Activated T-helper 2 cell treated with anti-CD3 and anti-CD28 coated beads, Interferon-gamma antibody, Interleukin-2, Interleukin-4, amounts not matched to agents 10 μg/mL and 5 μg/mL and 100 μg/mL, durations not matched to agents 14 hours and 24 hours and 36 hours (primary cell): ENCODE data around the gene ACADS. TPM values are rescaled to one million over a fixed set of nuclear protein-coding genes. Genes with fewer than 3 reads are reported as not detected.

Source experiments
- DNase-seq: peaks from one replicate; pipeline ENCODE4 v3.0.0; 2021; ENCODE audit warnings: low spot score
- H3K27ac Mint-ChIP-seq: one replicate; pipeline ENCODE4 v1.8.0; 2021; ENCODE audit warnings: mixed read lengths
- H3K27me3 Mint-ChIP-seq: one replicate; pipeline ENCODE4 v1.8.0; 2021; ENCODE audit warnings: low read depth, mixed read lengths
- H3K36me3 Mint-ChIP-seq: one replicate; pipeline ENCODE4 v1.8.0; 2021; ENCODE audit warnings: low read depth, mixed read lengths
- H3K4me1 Mint-ChIP-seq: one replicate; pipeline ENCODE4 v1.8.0; 2021; ENCODE audit warnings: low read depth, mixed read lengths
- H3K4me3 Mint-ChIP-seq: one replicate; pipeline ENCODE4 v1.8.0; 2021; ENCODE audit warnings: low read depth, mild to moderate bottlenecking, moderate library complexity, mixed read lengths
- H3K9me3 Mint-ChIP-seq: one replicate; pipeline ENCODE4 v1.8.0; 2021; ENCODE audit warnings: mixed read lengths
- intact Hi-C: fragments of 100-400 bp; cut with micrococcal nuclease; formaldehyde crosslinking; loops from one replicate; pipeline ENCODE4 v1.15.1; 2023
- total RNA-seq: library from RNA; stranded (reverse); gene quantifications from 2 replicates; pipeline ENCODE4 v1.2.3, GENCODE V29; 2022

Gene ACADS
- total RNA-seq, 1 donor from 2014 or later: 16.4 TPM

- no peaks in the 10 kb centered on the region for H3K9me3 Mint-ChIP-seq
- intact Hi-C loops: no loop called here
- H3K36me3 Mint-ChIP-seq: peaks cover 22% of the 10 kb centered on the region
- H3K4me3 Mint-ChIP-seq: no peak overlapping the region
- H3K27me3 Mint-ChIP-seq: no peaks in the 10 kb centered on the region
- DNase-seq: no peak
- no peak overlapping the region for H3K27ac Mint-ChIP-seq
- H3K4me1 Mint-ChIP-seq: peaks cover 4% of the 10 kb centered on the region
Measured at GRCh38 chr12:120706029-120706428, 19.6 kb upstream of the ACADS start.

DNA sequence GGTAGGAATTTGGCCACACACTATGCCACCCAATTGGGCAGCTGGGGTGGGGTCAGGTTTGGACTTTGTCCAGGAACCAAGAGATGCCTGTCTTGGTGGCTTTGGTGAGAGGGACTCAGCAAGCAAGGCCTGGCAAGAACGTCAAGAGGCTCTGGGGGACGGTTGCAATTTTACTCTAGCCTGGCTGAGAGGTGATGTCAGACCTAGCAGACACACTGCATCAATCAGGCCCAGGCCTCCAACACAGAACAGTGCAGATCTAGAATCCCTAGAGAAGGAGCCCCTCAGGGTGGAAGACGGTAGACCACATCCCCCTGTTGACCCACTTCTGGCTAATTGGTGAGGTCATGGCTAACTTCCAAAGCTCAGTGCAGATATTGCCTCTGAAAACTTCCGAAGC lies 17.0 kb upstream of the ACADS start:
- Mint-ChIP-seq H3K27me3 (no peaks in the 10 kb centered on the region), H3K36me3 (peaks cover 23% of the 10 kb centered on the region), H3K4me1 (peaks cover 24% of the 10 kb centered on the region), H3K4me3 (no peak overlapping the region), H3K27ac (no peak overlapping the region), H3K9me3 (no peaks in the 10 kb centered on the region)
- intact Hi-C loops: no loop called here
- DNase-seq: no peak

DNA sequence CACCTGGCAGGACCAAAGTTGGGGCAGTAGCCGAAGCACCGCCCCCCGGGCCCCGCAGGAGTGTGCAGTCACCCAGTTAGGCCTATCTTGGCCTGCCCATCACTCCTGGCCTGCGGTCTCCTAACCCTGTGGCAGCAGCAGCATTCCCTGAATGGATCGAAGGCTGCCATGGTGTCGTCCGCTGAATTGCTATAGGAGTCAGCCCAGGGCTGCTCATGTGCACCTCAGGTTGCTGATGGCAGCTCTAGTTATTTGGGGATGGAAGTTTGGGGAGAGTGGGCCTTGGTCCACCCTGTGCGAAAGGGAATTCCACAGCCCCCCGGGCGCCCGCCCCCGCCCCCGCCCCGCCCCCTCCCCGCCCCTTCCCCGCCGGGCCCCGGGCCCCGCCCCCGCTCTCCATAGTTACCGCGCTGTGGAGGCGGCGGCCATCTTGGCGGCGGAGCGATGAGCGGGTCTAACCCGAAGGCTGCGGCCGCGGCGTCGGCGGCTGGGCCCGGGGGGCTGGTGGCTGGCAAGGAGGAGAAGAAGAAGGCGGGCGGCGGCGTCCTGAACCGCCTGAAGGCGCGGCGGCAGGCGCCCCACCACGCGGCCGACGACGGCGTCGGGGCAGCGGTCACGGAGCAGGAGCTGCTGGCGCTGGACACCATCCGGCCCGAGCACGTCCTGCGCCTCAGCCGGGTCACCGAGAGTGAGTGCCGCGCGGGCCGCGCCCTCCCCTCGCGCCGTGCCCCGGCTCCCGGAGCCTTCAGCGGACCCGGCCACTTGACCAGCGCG lies 15.4 kb upstream of the ACADS start, which contains the start of gene UNC119B:
Gene UNC119B (plus strand): TSS at position 428 of the 774 bp plus-strand sequence. CDS start 17 bp downstream, at position 445.
- DNase-seq: peak; percentile 66
- Mint-ChIP-seq H3K36me3 (peaks cover 33% of the 10 kb centered on the region), H3K4me3 (peak within 1 kb of the TSS; percentile 88), H3K4me1 (peaks cover 29% of the 10 kb centered on the region), H3K9me3 (no peaks in the 10 kb centered on the region), H3K27me3 (no peaks in the 10 kb centered on the region), H3K27ac (peak within 1 kb of the TSS; percentile 82)
- intact Hi-C loops: loop anchor here (1.0 to 2.0 kb wide), 2 partner anchors 15 to 23 kb away; partner anchors contain the start of genes ACADS and MLEC

- no peaks in the 10 kb centered on the region for H3K9me3 Mint-ChIP-seq
- peak overlapping the region; percentile 82 for H3K27ac Mint-ChIP-seq
- H3K4me1 Mint-ChIP-seq: peaks cover 29% of the 10 kb centered on the region
- no peak for DNase-seq
- H3K27me3 Mint-ChIP-seq: no peaks in the 10 kb centered on the region
- H3K36me3 Mint-ChIP-seq: peaks cover 37% of the 10 kb centered on the region
- peak overlapping the region; percentile 88 for H3K4me3 Mint-ChIP-seq
- intact Hi-C loops: loop anchor here (1.0 to 2.0 kb wide), 2 partner anchors 14 to 24 kb away; partner anchors contain the start of genes ACADS and MLEC
Measured at GRCh38 chr12:120710805-120711296, 14.8 kb upstream of the ACADS start.

DNA sequence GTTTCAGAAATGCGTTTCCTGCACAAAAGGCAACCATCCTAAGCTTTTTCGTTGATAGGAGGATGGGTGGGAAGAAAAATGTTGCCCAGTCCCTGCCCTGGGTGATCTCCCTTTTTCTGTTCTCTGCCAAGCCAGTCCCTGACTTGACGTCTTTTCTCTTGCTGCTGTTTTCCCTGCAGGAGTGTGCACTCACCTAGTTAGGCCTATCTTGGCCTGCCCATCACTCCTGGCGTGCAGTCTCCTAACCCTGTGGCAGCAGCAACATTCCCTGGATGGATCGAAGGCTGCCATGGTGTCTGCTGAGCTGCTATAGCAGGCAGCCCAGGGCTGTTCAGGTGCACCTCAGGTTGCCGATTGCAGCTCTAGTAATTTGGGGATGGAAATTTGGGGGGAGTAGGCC lies 14.2 kb upstream of the ACADS start:
- intact Hi-C loops: loop anchor here (2.0 kb wide), 1 partner anchor 25 kb away; the partner anchor contains the start of gene MLEC
- DNase-seq: no peak
- Mint-ChIP-seq H3K27ac (peak overlapping the region; percentile 82), H3K4me1 (peaks cover 29% of the 10 kb centered on the region), H3K9me3 (no peaks in the 10 kb centered on the region), H3K36me3 (peaks cover 40% of the 10 kb centered on the region), H3K4me3 (peak overlapping the region; percentile 88), H3K27me3 (no peaks in the 10 kb centered on the region)

GRCh38 chr12:120712610-120713009 lies 13.0 kb upstream of the ACADS start:
- H3K27me3 Mint-ChIP-seq: no peaks in the 10 kb centered on the region
- peaks cover 44% of the 10 kb centered on the region for H3K36me3 Mint-ChIP-seq
- peaks cover 29% of the 10 kb centered on the region for H3K4me1 Mint-ChIP-seq
- intact Hi-C loops: no loop called here
- no peak for DNase-seq
- peak overlapping the region; percentile 88 for H3K4me3 Mint-ChIP-seq
- H3K27ac Mint-ChIP-seq: no peak overlapping the region
- H3K9me3 Mint-ChIP-seq: no peaks in the 10 kb centered on the region

GRCh38 chr12:120713861-120714482 lies 11.7 kb upstream of the ACADS start:
- Mint-ChIP-seq H3K27ac (no peak overlapping the region), H3K4me3 (no peak overlapping the region), H3K27me3 (no peaks in the 10 kb centered on the region), H3K4me1 (peaks cover 34% of the 10 kb centered on the region), H3K9me3 (no peaks in the 10 kb centered on the region), H3K36me3 (peaks cover 54% of the 10 kb centered on the region)
- peak; percentile 65 for DNase-seq
- intact Hi-C loops: loop anchor here (1.0 kb wide), 2 partner anchors 67 to 131 kb away; no protein-coding TSS in a partner anchor

GRCh38 chr12:120718055-120718454 lies 7.6 kb upstream of the ACADS start:
- Mint-ChIP-seq H3K27ac (peak overlapping the region; percentile 7), H3K4me1 (peaks cover 23% of the 10 kb centered on the region), H3K36me3 (peaks cover 77% of the 10 kb centered on the region), H3K9me3 (no peaks in the 10 kb centered on the region), H3K27me3 (no peaks in the 10 kb centered on the region), H3K4me3 (no peak overlapping the region)
- DNase-seq: no peak
- intact Hi-C loops: no loop called here

DNA sequence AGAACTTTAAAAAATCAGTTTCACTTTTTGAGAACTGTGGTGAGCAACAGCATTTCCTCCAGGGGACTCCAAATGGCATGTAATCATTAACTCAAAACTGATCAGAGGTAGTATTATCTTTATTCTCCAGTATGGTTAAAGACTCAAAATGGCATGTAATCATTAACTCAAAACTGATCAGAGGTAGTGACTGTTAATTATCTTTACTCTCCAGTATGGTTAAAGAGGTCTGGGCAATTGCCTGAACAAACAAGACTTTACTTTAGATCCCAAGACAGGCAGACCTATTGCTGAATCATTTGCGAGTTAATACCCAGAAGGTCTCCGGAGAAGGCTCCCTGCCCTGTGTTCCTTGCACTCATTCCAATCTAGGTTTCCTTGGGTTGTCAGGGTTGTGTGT lies 6.6 kb upstream of the ACADS start:
- Mint-ChIP-seq H3K4me3 (no peak overlapping the region), H3K4me1 (peaks cover 17% of the 10 kb centered on the region), H3K27ac (no peak overlapping the region), H3K9me3 (no peaks in the 10 kb centered on the region), H3K36me3 (peaks cover 71% of the 10 kb centered on the region), H3K27me3 (no peaks in the 10 kb centered on the region)
- intact Hi-C loops: no loop called here
- DNase-seq: no peak

GRCh38 chr12:120719496-120720233 lies 6.0 kb upstream of the ACADS start:
- DNase-seq: no peak
- Mint-ChIP-seq H3K27ac (no peak overlapping the region), H3K9me3 (no peaks in the 10 kb centered on the region), H3K4me1 (peaks cover 18% of the 10 kb centered on the region), H3K36me3 (peaks cover 71% of the 10 kb centered on the region), H3K4me3 (no peak overlapping the region), H3K27me3 (no peaks in the 10 kb centered on the region)
- intact Hi-C loops: loop anchor here (10.0 kb wide), 1 partner anchor 255 kb away; the partner anchor contains the start of gene HNF1A

DNA sequence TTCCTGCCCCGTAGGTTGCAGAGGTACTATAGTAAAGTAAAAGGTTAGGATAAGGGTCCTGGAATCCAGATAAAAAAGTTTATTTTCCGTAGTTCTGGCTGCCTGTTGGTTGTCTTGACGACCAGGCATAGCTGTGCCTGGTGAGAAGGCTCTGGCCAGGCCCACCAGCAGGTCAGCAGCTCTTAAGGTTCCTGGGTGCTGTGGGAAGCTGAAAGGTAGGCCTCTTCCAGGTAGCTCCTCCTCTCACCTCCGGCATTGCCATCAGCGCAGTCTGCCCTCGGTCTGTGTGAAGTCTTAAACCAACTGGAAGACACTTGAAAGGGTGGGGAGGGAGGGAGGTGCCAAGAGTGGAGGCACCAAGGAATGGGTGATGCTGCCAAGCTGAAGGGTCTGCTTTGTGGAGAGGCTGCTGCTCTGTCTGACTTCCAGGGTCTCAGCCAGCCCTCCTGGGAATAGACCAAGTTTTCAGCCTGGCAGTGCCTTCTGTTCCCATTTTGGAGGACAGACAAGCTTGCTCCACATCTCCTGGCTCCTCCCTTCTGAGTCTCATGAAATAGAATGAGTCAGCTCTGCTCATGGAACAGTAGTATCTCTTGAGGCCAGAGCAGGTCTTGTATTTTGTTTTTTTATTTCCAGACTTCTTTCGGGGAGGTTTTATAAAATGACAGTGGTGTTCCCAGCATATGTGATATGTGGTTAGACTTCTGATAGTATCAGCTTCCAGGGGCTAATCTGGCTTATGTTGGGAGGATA lies 5.2 kb upstream of the ACADS start:
- Mint-ChIP-seq H3K27me3 (no peaks in the 10 kb centered on the region), H3K9me3 (no peaks in the 10 kb centered on the region), H3K4me1 (peaks cover 25% of the 10 kb centered on the region), H3K27ac (peak overlapping the region; percentile 51), H3K36me3 (peaks cover 66% of the 10 kb centered on the region), H3K4me3 (no peak overlapping the region)
- intact Hi-C loops: loop anchor here (10.0 kb wide), 1 partner anchor 254 kb away; the partner anchor contains the start of gene HNF1A
- no peak for DNase-seq
